ENCODE data around the gene MGAT5B.

GRCh38 chr17:76886395-76886794 lies 18.2 kb downstream of the MGAT5B start:
- no peak for TF ChIP-seq CTCF (IDR thresholded peaks at IDR 0.05; ENCODE audit: insufficient read depth, low read depth, low read length)
- TF ChIP-seq EZH2 (IDR thresholded peaks at IDR 0.05; ENCODE audit: insufficient read depth, low read length) = no peak

Measured in astrocyte (in vitro differentiated cells and primary cell).